ENCODE results near the gene KRT74. TPM values are rescaled to one million over a fixed set of nuclear protein-coding genes. Genes with fewer than 3 reads are reported as not detected.

The KRT74 gene
- total RNA-seq, 1 experiment from 2014 or later = not detected

DNA sequence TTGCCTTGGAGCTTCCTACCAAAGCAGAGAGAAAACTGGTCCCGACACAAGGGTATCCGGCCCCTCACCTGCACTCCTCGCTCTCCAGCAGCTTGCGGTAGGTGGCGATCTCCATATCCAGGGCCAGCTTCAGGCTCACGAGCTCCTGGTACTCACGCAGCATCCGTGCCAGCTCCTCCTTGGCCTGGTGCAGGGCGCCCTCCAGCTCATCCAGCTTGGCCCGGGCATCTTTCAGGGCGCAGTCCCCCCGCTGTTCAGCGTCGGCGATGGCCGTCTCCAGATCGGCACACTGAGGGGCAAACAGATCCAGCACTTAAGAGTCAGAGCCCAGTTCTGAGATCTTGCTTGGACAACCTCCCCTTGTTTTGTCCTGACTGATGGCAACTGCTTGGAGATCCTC is 13.9 kb upstream of the KRT74 start:
- no peak overlapping the region for H2AFZ ChIP-seq (ENCODE audit: low read length)
- no peak overlapping the region for H3K27ac ChIP-seq (ENCODE audit: low read length)
- ATAC-seq (no peak), DNase-seq (no peak)
- CTCF ChIA-PET = no interaction called here
- no peaks in the 10 kb centered on the region for H3F3A ChIP-seq (ENCODE audit: low read length, unreplicated experiment)
- intact Hi-C loops (cut with micrococcal nuclease) = loop anchor here (10.0 kb wide), 1 partner anchor 397 kb away; no protein-coding TSS in a partner anchor
- no peaks in the 10 kb centered on the region for H3K36me3 ChIP-seq (ENCODE audit: low read depth, low read length)
- TF ChIP-seq, protein P1, sequence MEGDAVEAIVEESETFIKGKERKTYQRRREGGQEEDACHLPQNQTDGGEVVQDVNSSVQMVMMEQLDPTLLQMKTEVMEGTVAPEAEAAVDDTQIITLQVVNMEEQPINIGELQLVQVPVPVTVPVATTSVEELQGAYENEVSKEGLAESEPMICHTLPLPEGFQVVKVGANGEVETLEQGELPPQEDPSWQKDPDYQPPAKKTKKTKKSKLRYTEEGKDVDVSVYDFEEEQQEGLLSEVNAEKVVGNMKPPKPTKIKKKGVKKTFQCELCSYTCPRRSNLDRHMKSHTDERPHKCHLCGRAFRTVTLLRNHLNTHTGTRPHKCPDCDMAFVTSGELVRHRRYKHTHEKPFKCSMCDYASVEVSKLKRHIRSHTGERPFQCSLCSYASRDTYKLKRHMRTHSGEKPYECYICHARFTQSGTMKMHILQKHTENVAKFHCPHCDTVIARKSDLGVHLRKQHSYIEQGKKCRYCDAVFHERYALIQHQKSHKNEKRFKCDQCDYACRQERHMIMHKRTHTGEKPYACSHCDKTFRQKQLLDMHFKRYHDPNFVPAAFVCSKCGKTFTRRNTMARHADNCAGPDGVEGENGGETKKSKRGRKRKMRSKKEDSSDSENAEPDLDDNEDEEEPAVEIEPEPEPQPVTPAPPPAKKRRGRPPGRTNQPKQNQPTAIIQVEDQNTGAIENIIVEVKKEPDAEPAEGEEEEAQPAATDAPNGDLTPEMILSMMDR (conservative IDR thresholded peaks at IDR 0.05; ENCODE audit: low read depth, low read length) = no peak
- TF ChIP-seq EZH2phosphoT487 (IDR thresholded peaks at IDR 0.05; ENCODE audit: borderline replicate concordance, low read length) = no peak
- TF ChIP-seq EZH2 (IDR thresholded peaks at IDR 0.05; ENCODE audit: low read length, unreplicated experiment) = no peak
- no peaks in the 10 kb centered on the region for H3K27me3 ChIP-seq (ENCODE audit: low read length)
- H3K4me2 ChIP-seq (ENCODE audit: low read length) = no peak overlapping the region
- H3K4me3 ChIP-seq (ENCODE audit: low read length) = no peak overlapping the region
- H4K20me1 ChIP-seq (ENCODE audit: low read length) = no peaks in the 10 kb centered on the region
- H3K9ac ChIP-seq (ENCODE audit: low read length) = no peak overlapping the region
- H3K9me2 ChIP-seq (replicated peaks; ENCODE audit: low read length) = no peaks in the 10 kb centered on the region
- POLR2A ChIA-PET (ENCODE audit: unreplicated experiment) = no interaction called here
- H3K79me2 ChIP-seq (ENCODE audit: low read length) = no peaks in the 10 kb centered on the region
- H3K4me1 ChIP-seq (ENCODE audit: insufficient read depth, low read length) = no peaks in the 10 kb centered on the region; the same call in 1 of the 2 replicates
- no peaks in the 10 kb centered on the region for H3K9me3 ChIP-seq (ENCODE audit: low read length)
- no TSS peak for BruUV-seq (replicated peaks)

DNA sequence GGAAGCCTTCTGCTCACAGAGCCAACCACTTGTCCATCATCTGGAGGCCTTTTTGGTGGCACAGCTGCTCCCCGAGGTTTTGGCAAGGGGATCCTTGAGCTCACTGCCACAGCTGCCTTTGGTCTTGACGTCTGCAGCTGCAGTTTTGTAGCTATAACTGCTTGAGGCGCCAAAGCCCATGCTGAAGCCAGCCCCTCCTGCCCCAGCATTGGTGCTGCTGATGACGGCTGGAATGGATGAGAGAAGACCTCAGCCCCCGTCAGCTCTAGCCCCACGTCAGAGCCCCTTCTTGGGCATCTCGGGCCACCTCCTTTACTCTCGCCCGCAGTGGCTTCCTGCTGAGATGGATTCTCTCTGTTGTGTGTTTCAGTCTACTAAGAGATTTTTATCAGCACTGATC is 12.3 kb upstream of the KRT74 start:
- H3K27ac ChIP-seq (ENCODE audit: low read length) = no peak overlapping the region
- no peaks in the 10 kb centered on the region for H3K27me3 ChIP-seq (ENCODE audit: low read length)
- DNase-seq (no peak), ATAC-seq (no peak)
- no peaks in the 10 kb centered on the region for H3K36me3 ChIP-seq (ENCODE audit: low read depth, low read length)
- H3K4me1 ChIP-seq (ENCODE audit: insufficient read depth, low read length) = peaks cover 8% of the 10 kb centered on the region; the same call in 1 of the 2 replicates
- ChIA-PET POLR2A (ENCODE audit: unreplicated experiment) (no interaction called here), CTCF (no interaction called here)
- H3K9me2 ChIP-seq (replicated peaks; ENCODE audit: low read length) = no peaks in the 10 kb centered on the region
- no peaks in the 10 kb centered on the region for H3F3A ChIP-seq (ENCODE audit: low read length, unreplicated experiment)
- H3K4me2 ChIP-seq (ENCODE audit: low read length) = no peak overlapping the region
- no TSS peak for BruUV-seq (replicated peaks)
- intact Hi-C loops (cut with micrococcal nuclease) = loop anchor here (10.0 kb wide), 1 partner anchor 399 kb away; no protein-coding TSS in a partner anchor
- no peak overlapping the region for H2AFZ ChIP-seq (ENCODE audit: low read length)
- TF ChIP-seq, protein P1 (conservative IDR thresholded peaks at IDR 0.05; ENCODE audit: low read depth, low read length) = no peak
- TF ChIP-seq EZH2phosphoT487 (IDR thresholded peaks at IDR 0.05; ENCODE audit: borderline replicate concordance, low read length) (no peak), EZH2 (IDR thresholded peaks at IDR 0.05; ENCODE audit: low read length, unreplicated experiment) (no peak)
- no peaks in the 10 kb centered on the region for H3K79me2 ChIP-seq (ENCODE audit: low read length)
- H3K4me3 ChIP-seq (ENCODE audit: low read length) = no peak overlapping the region
- H3K9me3 ChIP-seq (ENCODE audit: low read length) = no peaks in the 10 kb centered on the region
- H4K20me1 ChIP-seq (ENCODE audit: low read length) = no peaks in the 10 kb centered on the region
- H3K9ac ChIP-seq (ENCODE audit: low read length) = no peak overlapping the region

DNA sequence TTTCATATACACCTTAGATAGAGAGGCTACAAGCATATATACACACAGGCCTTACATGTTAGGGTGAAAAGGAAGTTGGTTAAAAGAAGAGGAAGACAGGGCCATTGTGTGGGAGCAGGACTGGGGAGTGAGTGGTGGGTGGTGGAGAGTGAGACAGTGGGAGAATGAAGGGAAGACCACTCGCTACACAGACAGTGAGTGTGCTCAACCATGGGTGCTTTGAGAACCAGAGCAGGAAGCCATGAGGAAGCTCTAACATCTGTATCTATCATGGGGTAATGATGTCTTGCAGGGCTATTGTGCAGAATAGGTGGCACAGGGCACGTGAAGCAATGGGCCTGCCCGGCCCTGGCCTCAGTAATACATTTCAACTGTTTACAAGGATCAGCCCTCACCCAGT is 11.4 kb upstream of the KRT74 start:
- H3K4me3 ChIP-seq (ENCODE audit: low read length) = no peak overlapping the region
- no TSS peak for BruUV-seq (replicated peaks)
- no peaks in the 10 kb centered on the region for H3K79me2 ChIP-seq (ENCODE audit: low read length)
- CTCF ChIA-PET = no interaction called here
- TF ChIP-seq EZH2 (IDR thresholded peaks at IDR 0.05; ENCODE audit: low read length, unreplicated experiment) (no peak), EZH2phosphoT487 (IDR thresholded peaks at IDR 0.05; ENCODE audit: borderline replicate concordance, low read length) (no peak)
- TF ChIP-seq, protein P1 (conservative IDR thresholded peaks at IDR 0.05; ENCODE audit: low read depth, low read length) = no peak
- no peaks in the 10 kb centered on the region for H3K36me3 ChIP-seq (ENCODE audit: low read depth, low read length)
- H4K20me1 ChIP-seq (ENCODE audit: low read length) = no peaks in the 10 kb centered on the region
- no peak overlapping the region for H3K9ac ChIP-seq (ENCODE audit: low read length)
- H3K4me2 ChIP-seq (ENCODE audit: low read length) = no peak overlapping the region
- no peak for ATAC-seq
- H3K9me2 ChIP-seq (replicated peaks; ENCODE audit: low read length) = no peaks in the 10 kb centered on the region
- no peaks in the 10 kb centered on the region for H3F3A ChIP-seq (ENCODE audit: low read length, unreplicated experiment)
- no peaks in the 10 kb centered on the region for H3K27me3 ChIP-seq (ENCODE audit: low read length)
- no peaks in the 10 kb centered on the region for H3K9me3 ChIP-seq (ENCODE audit: low read length)
- DNase-seq = no peak
- no peak overlapping the region for H2AFZ ChIP-seq (ENCODE audit: low read length)
- intact Hi-C loops (cut with micrococcal nuclease) = loop anchor here (10.0 kb wide), 1 partner anchor 400 kb away; no protein-coding TSS in a partner anchor
- POLR2A ChIA-PET (ENCODE audit: unreplicated experiment) = no interaction called here
- no peak overlapping the region for H3K27ac ChIP-seq (ENCODE audit: low read length)
- H3K4me1 ChIP-seq (ENCODE audit: insufficient read depth, low read length) = peaks cover 8% of the 10 kb centered on the region; the same call in 1 of the 2 replicates

All from PC-3 (cell line).